LoVo (cell line): ENCODE measurements around the gene ZMYND8.
"Not testable (repeated sequence)": the region's sequence is repeated elsewhere in the genome, so short reads cannot be mapped to it uniquely, and the experiment has no call there.

ENCODE experiments used
- DNase-seq: peaks from one replicate; pipeline ENCODE4 v3.0.0-alpha.2; 2016; ENCODE audit warnings: low spot score

Gene ZMYND8

GRCh38 chr20:47246061-47246777 is 110.3 kb downstream of the ZMYND8 start:
- no peak for DNase-seq

- not testable (repeated sequence) for DNase-seq
These were observed 111.3 kb downstream of the ZMYND8 start for GRCh38 chr20:47245166-47245565.

- no peak for DNase-seq
These were observed 112.0 kb downstream of the ZMYND8 start for GRCh38 chr20:47244451-47244850.

GRCh38 chr20:47243532-47244305 is 112.8 kb downstream of the ZMYND8 start:
- no peak for DNase-seq

- no peak for DNase-seq
These were observed 113.5 kb downstream of the ZMYND8 start for GRCh38 chr20:47243003-47243402.

- no peak for DNase-seq
These were observed 115.1 kb downstream of the ZMYND8 start for GRCh38 chr20:47241345-47241781.

- DNase-seq: not testable (repeated sequence)
These were observed 116.4 kb downstream of the ZMYND8 start for GRCh38 chr20:47240096-47240495.

- DNase-seq: no peak
These were observed 116.8 kb downstream of the ZMYND8 start for GRCh38 chr20:47239719-47240067.

- DNase-seq: no peak
These were observed 117.5 kb downstream of the ZMYND8 start for GRCh38 chr20:47238780-47239718.

- DNase-seq: no peak
These were observed 118.8 kb downstream of the ZMYND8 start for GRCh38 chr20:47237715-47238114.

GRCh38 chr20:47236639-47236900 is 119.9 kb downstream of the ZMYND8 start:
- DNase-seq: no peak

- DNase-seq: no peak
These were observed 120.5 kb downstream of the ZMYND8 start for GRCh38 chr20:47235853-47236638.

- no peak for DNase-seq
These were observed 121.4 kb downstream of the ZMYND8 start for GRCh38 chr20:47235111-47235510.

- DNase-seq: no peak
These were observed 122.9 kb downstream of the ZMYND8 start for GRCh38 chr20:47233333-47234188.

- DNase-seq: no peak
These were observed 124.0 kb downstream of the ZMYND8 start for GRCh38 chr20:47232518-47232917.

- DNase-seq: no peak
These were observed 125.0 kb downstream of the ZMYND8 start for GRCh38 chr20:47231382-47232039.

- no peak for DNase-seq
These were observed 125.7 kb downstream of the ZMYND8 start for GRCh38 chr20:47230811-47231256.

GRCh38 chr20:47228654-47229053 is 127.8 kb downstream of the ZMYND8 start:
- no peak for DNase-seq

- DNase-seq: no peak
These were observed 128.9 kb downstream of the ZMYND8 start for GRCh38 chr20:47227576-47227975.

- no peak for DNase-seq
These were observed 129.4 kb downstream of the ZMYND8 start for GRCh38 chr20:47227119-47227518.
